ENCODE data around the gene CRYGN.

GRCh38 chr7:151402029-151402835, 37.7 kb downstream of the CRYGN start:
- TF ChIP-seq HIVEP1 (CRISPR knock-in tag; IDR thresholded peaks at IDR 0.05): no peak
- TF ChIP-seq, protein P1, sequence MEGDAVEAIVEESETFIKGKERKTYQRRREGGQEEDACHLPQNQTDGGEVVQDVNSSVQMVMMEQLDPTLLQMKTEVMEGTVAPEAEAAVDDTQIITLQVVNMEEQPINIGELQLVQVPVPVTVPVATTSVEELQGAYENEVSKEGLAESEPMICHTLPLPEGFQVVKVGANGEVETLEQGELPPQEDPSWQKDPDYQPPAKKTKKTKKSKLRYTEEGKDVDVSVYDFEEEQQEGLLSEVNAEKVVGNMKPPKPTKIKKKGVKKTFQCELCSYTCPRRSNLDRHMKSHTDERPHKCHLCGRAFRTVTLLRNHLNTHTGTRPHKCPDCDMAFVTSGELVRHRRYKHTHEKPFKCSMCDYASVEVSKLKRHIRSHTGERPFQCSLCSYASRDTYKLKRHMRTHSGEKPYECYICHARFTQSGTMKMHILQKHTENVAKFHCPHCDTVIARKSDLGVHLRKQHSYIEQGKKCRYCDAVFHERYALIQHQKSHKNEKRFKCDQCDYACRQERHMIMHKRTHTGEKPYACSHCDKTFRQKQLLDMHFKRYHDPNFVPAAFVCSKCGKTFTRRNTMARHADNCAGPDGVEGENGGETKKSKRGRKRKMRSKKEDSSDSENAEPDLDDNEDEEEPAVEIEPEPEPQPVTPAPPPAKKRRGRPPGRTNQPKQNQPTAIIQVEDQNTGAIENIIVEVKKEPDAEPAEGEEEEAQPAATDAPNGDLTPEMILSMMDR (CRISPR knock-in tag; IDR thresholded peaks at IDR 0.05): no peak
- TF ChIP-seq POLR2A (IDR thresholded peaks at IDR 0.05; ENCODE audit: insufficient read depth in 1 of 2, low read depth in 2 of 2, low read length in 2 of 2): no peak
- TF ChIP-seq RORA (CRISPR knock-in tag; IDR thresholded peaks at IDR 0.05): no peak
- no peak for TF ChIP-seq ZNF563 (CRISPR knock-in tag; IDR thresholded peaks at IDR 0.05)
- no peak for TF ChIP-seq RAD21 (CRISPR knock-in tag; IDR thresholded peaks at IDR 0.05)
- TF ChIP-seq SP1 (IDR thresholded peaks at IDR 0.05): no peak
- no peak for TF ChIP-seq SP1 (CRISPR knock-in tag; IDR thresholded peaks at IDR 0.05)
- no peak for TF ChIP-seq USF2 (IDR thresholded peaks at IDR 0.05; ENCODE audit: low read depth, low read length)
- no peak for TF ChIP-seq USF2 (CRISPR knock-in tag; IDR thresholded peaks at IDR 0.05; ENCODE audit: borderline replicate concordance)
- no peak for TF ChIP-seq KLF9 (CRISPR knock-in tag; IDR thresholded peaks at IDR 0.05; ENCODE audit: low read depth)
- no peak for TF ChIP-seq ZNF776 (CRISPR knock-in tag; IDR thresholded peaks at IDR 0.05)
